ENCODE measurements around the gene MLLT3. TPM values are rescaled to one million over a fixed set of nuclear protein-coding genes. Genes with fewer than 3 reads are reported as not detected.

MLLT3 gene
- total and polyA plus RNA-seq, 10 donors = 2.8 to 15.2 (median 10.6) TPM

DNA sequence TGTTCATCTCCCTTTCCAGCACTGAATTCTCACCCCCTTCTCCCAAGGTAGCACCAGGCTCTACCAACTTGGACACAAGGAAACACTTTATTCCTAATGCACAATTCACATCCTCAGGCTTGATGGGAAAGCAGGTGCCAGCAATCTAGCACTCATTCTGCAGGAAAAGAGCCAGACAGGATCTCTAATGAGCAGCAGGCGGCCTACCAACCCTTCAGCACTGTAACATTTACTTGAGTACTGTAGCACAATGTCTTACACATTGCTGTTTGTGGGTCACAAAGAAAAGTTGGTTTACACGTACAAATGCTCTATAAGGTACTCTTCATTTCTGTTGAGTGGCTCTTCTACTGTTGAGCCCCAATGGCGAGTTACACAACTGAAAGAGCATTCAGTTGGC is 254.4 kb downstream of the MLLT3 start:
- peaks cover 0 to 10% (median 0%) of the 10 kb centered on the region in 6 donors for H3K36me3 ChIP-seq
- TF ChIP-seq, protein P1, sequence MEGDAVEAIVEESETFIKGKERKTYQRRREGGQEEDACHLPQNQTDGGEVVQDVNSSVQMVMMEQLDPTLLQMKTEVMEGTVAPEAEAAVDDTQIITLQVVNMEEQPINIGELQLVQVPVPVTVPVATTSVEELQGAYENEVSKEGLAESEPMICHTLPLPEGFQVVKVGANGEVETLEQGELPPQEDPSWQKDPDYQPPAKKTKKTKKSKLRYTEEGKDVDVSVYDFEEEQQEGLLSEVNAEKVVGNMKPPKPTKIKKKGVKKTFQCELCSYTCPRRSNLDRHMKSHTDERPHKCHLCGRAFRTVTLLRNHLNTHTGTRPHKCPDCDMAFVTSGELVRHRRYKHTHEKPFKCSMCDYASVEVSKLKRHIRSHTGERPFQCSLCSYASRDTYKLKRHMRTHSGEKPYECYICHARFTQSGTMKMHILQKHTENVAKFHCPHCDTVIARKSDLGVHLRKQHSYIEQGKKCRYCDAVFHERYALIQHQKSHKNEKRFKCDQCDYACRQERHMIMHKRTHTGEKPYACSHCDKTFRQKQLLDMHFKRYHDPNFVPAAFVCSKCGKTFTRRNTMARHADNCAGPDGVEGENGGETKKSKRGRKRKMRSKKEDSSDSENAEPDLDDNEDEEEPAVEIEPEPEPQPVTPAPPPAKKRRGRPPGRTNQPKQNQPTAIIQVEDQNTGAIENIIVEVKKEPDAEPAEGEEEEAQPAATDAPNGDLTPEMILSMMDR (IDR thresholded peaks at IDR 0.05 in 8 of 11, conservative IDR thresholded peaks at IDR 0.05 in 3 of 11) = no peak
- TF ChIP-seq POLR2A (IDR thresholded peaks at IDR 0.05) = no peak
- no peak for TF ChIP-seq POLR2AphosphoS5 (IDR thresholded peaks at IDR 0.05)
- no peak overlapping the region for H3K27ac ChIP-seq
- intact Hi-C loops (cut with DNase I; ENCODE audit: low total_unique reads) = loop anchor here (10.0 kb wide), 1 partner anchor 257 kb away; the partner anchor contains the start of gene MLLT3
- no peaks in the 10 kb centered on the region for H3K4me1 ChIP-seq
- H3K27me3 ChIP-seq (replicated peaks in 1 of 7) = no peaks in the 10 kb centered on the region
- WGBS, 5 donors = 91 to 97% (median 93%) methylated on average over 3 of the region's 3 CpGs
- no peak for DNase-seq
- no peaks in the 10 kb centered on the region for H3K9me3 ChIP-seq
- no peak overlapping the region for H3K4me3 ChIP-seq

DNA sequence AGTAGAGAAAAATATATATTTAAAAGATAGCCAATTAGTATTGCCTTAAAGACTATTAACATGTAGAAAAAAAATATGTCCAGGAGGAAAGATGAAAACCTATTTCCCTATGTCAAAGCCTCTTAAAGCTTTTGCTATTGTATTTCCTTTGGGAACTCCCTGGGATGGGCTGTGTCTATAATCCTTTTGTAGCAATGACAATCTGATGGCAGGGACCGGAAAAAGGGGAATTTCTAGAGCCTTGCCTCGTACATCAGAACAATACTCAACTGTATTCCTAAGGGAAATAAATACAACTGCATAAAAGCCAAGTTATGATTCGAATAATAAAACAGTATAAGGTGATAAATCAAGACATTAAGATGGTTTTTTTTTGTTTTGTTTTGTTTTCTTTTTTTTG is 257.3 kb downstream of the MLLT3 start:
- Histone ChIP-seq H3K9me3 (no peaks in the 10 kb centered on the region), H3K4me3 (no peak overlapping the region), H3K27me3 (replicated peaks in 1 of 7) (no peaks in the 10 kb centered on the region), H3K27ac (no peak overlapping the region), H3K36me3 (peaks cover 0 to 19% (median 0%) of the 10 kb centered on the region in 6 donors), H3K4me1 (peaks cover 0 to 7% (median 0%) of the 10 kb centered on the region in 6 donors)
- DNase-seq = no peak
- 60 to 83% (median 74%) methylated on average over 3 of the region's 3 CpGs for WGBS, 5 donors
- intact Hi-C loops (cut with DNase I; ENCODE audit: low total_unique reads) = loop anchor here (10.0 kb wide), 1 partner anchor 260 kb away; the partner anchor contains the start of gene MLLT3
- TF ChIP-seq POLR2AphosphoS5 (IDR thresholded peaks at IDR 0.05) (no peak), POLR2A (IDR thresholded peaks at IDR 0.05) (no peak)
- TF ChIP-seq, protein P1 (IDR thresholded peaks at IDR 0.05 in 8 of 11, conservative IDR thresholded peaks at IDR 0.05 in 3 of 11) = no peak

DNA sequence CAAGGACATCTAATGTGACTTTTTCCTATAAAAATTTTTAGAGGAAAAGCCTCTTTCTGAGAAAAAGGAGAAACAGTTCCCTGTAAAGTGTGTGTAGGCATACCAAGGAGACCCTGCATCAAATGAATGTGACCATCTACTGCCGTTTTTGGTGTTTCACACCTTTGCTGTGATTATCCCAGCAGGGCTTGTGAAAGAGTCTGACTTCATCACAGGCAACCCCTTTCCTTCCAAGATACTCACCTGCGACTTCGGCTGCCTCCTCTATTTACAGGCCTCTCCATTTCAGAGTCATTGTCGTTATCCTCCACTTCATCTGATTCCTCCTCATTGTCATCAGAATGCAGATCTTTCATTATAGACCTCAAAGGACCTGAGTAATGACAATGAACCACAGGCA is 259.1 kb downstream of the MLLT3 start:
- H3K27ac ChIP-seq = no peak overlapping the region
- WGBS, 5 donors = 90 to 96% (median 93%) methylated on average over 4 of the region's 4 CpGs
- peaks cover 0 to 19% (median 0%) of the 10 kb centered on the region in 6 donors for H3K36me3 ChIP-seq
- TF ChIP-seq, protein P1 (IDR thresholded peaks at IDR 0.05 in 8 of 11, conservative IDR thresholded peaks at IDR 0.05 in 3 of 11) = no peak
- TF ChIP-seq POLR2AphosphoS5 (IDR thresholded peaks at IDR 0.05) (no peak), POLR2A (IDR thresholded peaks at IDR 0.05) (no peak)
- peaks cover 0 to 7% (median 0%) of the 10 kb centered on the region in 6 donors for H3K4me1 ChIP-seq
- no peaks in the 10 kb centered on the region for H3K27me3 ChIP-seq (replicated peaks in 1 of 7)
- no peak for DNase-seq
- no peak overlapping the region for H3K4me3 ChIP-seq
- intact Hi-C loops (cut with DNase I; ENCODE audit: low total_unique reads) = loop anchor here (10.0 kb wide), 1 partner anchor 262 kb away; the partner anchor contains the start of gene MLLT3
- H3K9me3 ChIP-seq = no peaks in the 10 kb centered on the region

DNA sequence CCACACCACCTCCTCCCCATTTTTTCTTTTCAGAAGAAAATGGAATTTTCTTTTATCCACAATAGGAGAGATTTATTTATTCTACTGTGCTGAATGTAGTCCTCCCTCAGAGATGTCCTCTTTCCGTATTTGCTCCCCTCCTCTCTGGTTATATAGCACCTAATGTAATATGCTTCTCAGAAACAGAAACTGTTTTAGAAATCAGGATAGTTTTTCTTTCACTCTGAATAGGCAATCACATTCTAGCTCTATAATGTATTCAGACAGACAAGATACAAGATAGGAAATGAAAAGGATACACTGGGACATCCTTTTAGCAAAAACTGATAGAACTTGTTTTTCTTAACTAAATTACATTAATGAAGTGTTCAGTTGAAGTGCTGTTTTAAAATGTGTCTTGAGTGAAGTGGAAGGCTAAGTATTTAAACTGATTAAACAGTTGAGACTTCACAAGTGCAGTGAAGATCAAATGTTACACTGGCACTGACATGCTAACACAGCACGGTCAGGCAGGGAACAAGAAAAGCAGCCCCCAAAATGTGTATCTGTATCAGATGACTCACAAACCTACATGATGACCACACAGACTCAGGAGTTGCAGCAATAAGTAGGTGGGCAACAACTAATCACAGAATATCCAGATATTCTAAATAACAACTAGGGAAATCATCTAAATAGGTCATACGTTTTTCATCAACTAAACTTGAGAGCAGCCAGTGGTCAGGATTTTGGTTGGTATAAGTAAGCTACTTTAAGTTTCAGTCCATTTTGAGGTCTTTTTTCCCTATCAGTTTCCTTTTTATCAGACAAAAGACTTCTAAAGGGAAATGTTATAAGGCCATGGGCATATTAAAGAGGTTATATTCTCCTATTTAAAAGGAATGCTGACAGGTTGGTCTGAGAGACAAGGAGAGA is 260.4 kb downstream of the MLLT3 start:
- H3K27ac ChIP-seq = no peak overlapping the region
- H3K9me3 ChIP-seq = no peaks in the 10 kb centered on the region
- intact Hi-C loops (cut with DNase I; ENCODE audit: low total_unique reads) = loop anchor here (10.0 kb wide), 1 partner anchor 263 kb away; the partner anchor contains the start of gene MLLT3
- 53 to 79% (median 76%) methylated on average over 3 of the region's 3 CpGs for WGBS, 5 donors
- H3K36me3 ChIP-seq = peaks cover 0 to 19% (median 0%) of the 10 kb centered on the region in 6 donors
- H3K4me1 ChIP-seq = peaks cover 0 to 8% (median 0%) of the 10 kb centered on the region in 6 donors
- no peaks in the 10 kb centered on the region for H3K27me3 ChIP-seq (replicated peaks in 1 of 7)
- DNase-seq = no peak
- H3K4me3 ChIP-seq = no peak overlapping the region
- TF ChIP-seq, protein P1 (IDR thresholded peaks at IDR 0.05 in 8 of 11, conservative IDR thresholded peaks at IDR 0.05 in 3 of 11) = no peak
- no peak for TF ChIP-seq POLR2AphosphoS5 (IDR thresholded peaks at IDR 0.05)
- no peak for TF ChIP-seq POLR2A (IDR thresholded peaks at IDR 0.05)

All from spleen (tissue), 11 donors.